NCI-H2227 (cell line): ENCODE results near the gene ZNF491.
"Not testable (repeated sequence)": the region's sequence is repeated elsewhere in the genome, so short reads cannot be mapped to it uniquely, and the experiment has no call there.

Experiments
- DNase-seq: peaks from one replicate; lab custom pipeline; 2025; ENCODE audit not compliant: unreplicated experiment; lab: John Stamatoyannopoulos, UW

Gene ZNF491

GRCh38 chr19:11806354-11807098, 8.2 kb downstream of the ZNF491 start:
- DNase-seq, result no peak

- DNase-seq, result no peak
Observed at GRCh38 chr19:11807099-11807380, 8.7 kb downstream of the ZNF491 start.

GRCh38 chr19:11813703-11814028, 15.3 kb downstream of the ZNF491 start:
- DNase-seq, result no peak

- peak; percentile 88 for DNase-seq
Observed at GRCh38 chr19:11814029-11814699, 15.8 kb downstream of the ZNF491 start, which contains the start of gene ZNF440. Gene ZNF440 (plus strand): TSS chr19:11814273. CDS start chr19:11814448, 175 bp downstream.

- DNase-seq, result no peak
Observed at GRCh38 chr19:11814700-11815035, 16.3 kb downstream of the ZNF491 start.

- no peak for DNase-seq
Observed at GRCh38 chr19:11821474-11822109, 23.3 kb downstream of the ZNF491 start.

- not testable (repeated sequence) for DNase-seq
Observed at GRCh38 chr19:11828957-11829876, 30.9 kb downstream of the ZNF491 start.

GRCh38 chr19:11832253-11832912, 34.1 kb downstream of the ZNF491 start:
- DNase-seq, result no peak

- no peak for DNase-seq
Observed at GRCh38 chr19:11833541-11833940, 35.2 kb downstream of the ZNF491 start.

GRCh38 chr19:11835626-11836066, 37.3 kb downstream of the ZNF491 start:
- not testable (repeated sequence) for DNase-seq

- no peak for DNase-seq
Observed at GRCh38 chr19:11843722-11844121, 45.4 kb downstream of the ZNF491 start.

GRCh38 chr19:11847615-11848014, 49.3 kb downstream of the ZNF491 start:
- not testable (repeated sequence) for DNase-seq

- no peak for DNase-seq
Observed at GRCh38 chr19:11848200-11848593, 49.9 kb downstream of the ZNF491 start.

GRCh38 chr19:11848594-11849469, 50.5 kb downstream of the ZNF491 start, which contains the start of gene ZNF439:
Gene ZNF439 (plus strand): TSS chr19:11848726. CDS start chr19:11848868, 142 bp downstream.
- DNase-seq, result peak; percentile 80

- not testable (repeated sequence) for DNase-seq
Observed at GRCh38 chr19:11850289-11850688, 52.0 kb downstream of the ZNF491 start.

- DNase-seq, result no peak
Observed at GRCh38 chr19:11853358-11853757, 55.0 kb downstream of the ZNF491 start.

- DNase-seq, result no peak
Observed at GRCh38 chr19:11856596-11857250, 58.4 kb downstream of the ZNF491 start.
